Measurements from ENCODE around the gene NANOS2.
"Not testable (repeated sequence)": the region's sequence is repeated elsewhere in the genome, so short reads cannot be mapped to it uniquely, and the experiment has no call there.

NANOS2 gene

GRCh38 chr19:45873219-45873772 is 41.3 kb downstream of the NANOS2 start:
- DNase-seq, result no peak

DNA sequence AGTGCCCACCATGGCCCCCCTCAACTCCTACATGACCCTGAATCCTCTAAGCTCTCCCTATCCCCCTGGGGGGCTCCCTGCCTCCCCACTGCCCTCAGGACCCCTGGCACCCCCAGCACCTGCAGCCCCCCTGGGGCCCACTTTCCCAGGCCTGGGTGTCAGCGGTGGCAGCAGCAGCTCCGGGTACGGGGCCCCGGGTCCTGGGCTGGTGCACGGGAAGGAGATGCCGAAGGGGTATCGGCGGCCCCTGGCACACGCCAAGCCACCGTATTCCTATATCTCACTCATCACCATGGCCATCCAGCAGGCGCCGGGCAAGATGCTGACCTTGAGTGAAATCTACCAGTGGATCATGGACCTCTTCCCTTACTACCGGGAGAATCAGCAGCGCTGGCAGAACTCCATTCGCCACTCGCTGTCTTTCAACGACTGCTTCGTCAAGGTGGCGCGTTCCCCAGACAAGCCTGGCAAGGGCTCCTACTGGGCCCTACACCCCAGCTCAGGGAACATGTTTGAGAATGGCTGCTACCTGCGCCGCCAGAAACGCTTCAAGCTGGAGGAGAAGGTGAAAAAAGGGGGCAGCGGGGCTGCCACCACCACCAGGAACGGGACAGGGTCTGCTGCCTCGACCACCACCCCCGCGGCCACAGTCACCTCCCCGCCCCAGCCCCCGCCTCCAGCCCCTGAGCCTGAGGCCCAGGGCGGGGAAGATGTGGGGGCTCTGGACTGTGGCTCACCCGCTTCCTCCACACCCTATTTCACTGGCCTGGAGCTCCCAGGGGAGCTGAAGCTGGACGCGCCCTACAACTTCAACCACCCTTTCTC is 42.3 kb downstream of the NANOS2 start:
- DNase-seq, result no peak

- no peak for DNase-seq
Measured at GRCh38 chr19:45870798-45871197, 43.8 kb downstream of the NANOS2 start.

DNA sequence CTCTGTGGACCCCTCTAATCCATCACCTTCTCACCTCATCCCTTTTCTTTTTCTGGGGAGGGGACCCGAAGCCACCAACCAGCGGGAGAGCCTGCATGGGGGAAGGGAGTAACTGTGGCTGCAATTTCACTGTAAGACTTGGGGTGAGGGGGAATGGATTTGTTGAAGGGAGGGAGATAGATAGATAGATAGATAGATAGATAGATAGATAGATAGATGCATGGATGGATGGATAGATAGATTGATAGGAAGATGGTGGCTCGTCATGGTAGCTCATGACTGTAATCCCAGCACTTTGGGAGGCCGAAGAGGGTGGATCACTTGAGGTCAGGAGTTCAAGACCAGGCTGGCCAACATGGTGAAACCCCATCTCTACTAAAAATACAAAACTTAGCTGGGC is 47.3 kb downstream of the NANOS2 start:
- not testable (repeated sequence) for DNase-seq

GRCh38 chr19:45866400-45867176 is 48.0 kb downstream of the NANOS2 start:
- no peak for DNase-seq

GRCh38 chr19:45865269-45865948 is 49.2 kb downstream of the NANOS2 start:
- DNase-seq, result no peak

DNA sequence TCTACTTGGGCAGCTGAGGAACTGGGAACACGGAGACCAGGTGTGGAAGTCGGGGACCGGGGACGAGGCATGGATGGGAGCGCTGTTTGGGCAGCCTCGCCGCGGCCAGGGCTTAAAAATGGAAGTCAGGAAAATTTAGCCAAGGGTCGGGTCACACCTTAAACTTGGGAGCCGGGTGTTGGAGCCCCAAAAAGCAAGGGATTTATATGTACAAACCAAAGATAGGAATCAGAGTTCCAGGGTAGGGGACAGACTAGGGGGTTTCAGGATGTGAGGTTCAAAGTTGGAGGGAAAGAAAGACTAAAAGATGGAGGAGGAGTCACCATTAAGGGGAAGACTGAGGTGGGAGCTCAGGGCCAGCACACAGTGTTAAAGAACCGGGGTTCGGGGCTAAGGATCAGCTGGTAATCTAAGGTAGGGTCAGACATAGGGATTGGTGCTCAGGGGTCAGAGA is 49.9 kb downstream of the NANOS2 start:
- no peak for DNase-seq

DNA sequence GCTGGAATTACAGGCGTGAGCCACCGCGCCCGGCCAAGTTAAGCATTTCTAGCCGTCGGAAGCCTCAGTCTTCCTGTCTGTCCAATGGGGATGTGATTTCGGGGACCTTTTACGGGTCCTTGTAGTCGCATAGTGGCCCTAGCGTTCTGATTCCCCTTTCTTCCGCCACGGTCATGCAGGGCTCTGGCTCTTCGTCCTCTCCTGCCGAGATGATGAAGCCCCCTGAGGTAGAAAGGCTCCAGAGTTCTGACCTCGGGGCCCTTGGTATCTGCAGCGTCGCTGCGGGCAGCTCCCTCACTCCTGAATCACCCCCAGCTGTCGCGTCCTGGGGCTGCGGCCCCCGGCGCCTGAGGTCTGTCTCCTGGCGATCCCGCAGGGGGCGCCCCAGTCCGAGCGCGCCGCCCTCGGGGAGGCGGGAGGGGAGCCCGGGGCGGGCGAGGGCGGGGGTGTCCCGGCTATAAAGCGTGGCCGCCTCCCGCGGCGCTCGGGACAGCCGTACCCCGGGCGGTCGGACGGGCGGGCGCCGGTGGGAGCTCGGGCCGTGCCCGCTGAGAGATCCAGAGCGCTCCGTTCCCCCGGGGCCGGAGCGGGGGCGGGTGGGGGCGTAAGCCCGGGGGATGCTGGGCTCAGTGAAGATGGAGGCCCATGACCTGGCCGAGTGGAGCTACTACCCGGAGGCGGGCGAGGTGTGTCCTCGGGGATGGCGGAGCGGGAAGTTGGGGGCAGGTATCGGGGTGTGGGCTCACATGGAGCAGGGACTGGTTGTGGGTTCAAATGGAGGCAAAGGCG is 50.5 kb downstream of the NANOS2 start, which contains the start of gene FOXA3:
Gene FOXA3 (plus strand): TSS at position 487 of the 789 bp plus-strand sequence. CDS start 131 bp downstream, at position 618.
- peak; percentile 72 for DNase-seq

- no peak for DNase-seq
Measured at GRCh38 chr19:45863335-45863839, 51.2 kb downstream of the NANOS2 start.

All from hematopoietic multipotent progenitor cell treated with erythropoietin and hydrocortisone succinate and interleukin-3 and kit ligand, for 6 days (in vitro differentiated cells).